Measurements from ENCODE around the gene FNDC1.

DNA sequence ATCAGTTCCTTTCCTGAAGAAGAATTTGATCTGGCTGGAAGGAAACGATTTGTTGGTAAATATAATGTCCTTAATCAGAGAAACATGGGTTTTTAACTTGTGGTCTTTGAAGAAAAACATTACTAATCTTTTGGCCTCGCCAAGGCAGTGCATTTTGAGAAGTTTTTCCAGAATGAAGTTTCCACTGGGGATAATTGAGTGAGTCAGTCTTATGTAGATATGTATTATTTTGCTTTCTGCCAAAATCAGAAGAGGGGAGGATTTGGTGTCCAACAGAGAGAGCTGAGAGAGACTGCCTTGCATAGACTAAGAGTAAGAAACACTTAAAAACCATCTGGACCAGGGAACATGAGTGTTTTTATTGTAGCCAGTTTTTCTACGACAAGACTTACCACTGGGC lies 79.9 kb downstream of the FNDC1 start:
- TF ChIP-seq GATA3 (IDR thresholded peaks at IDR 0.05; ENCODE audit: low read depth, low read length) (no peak), GATA2 (IDR thresholded peaks at IDR 0.05; ENCODE audit: low read depth, low read length) (no peak)

Data from SH-SY5Y (cell line).